ENCODE measurements around the gene ALKAL2. TPM values are rescaled to one million over a fixed set of nuclear protein-coding genes. Genes with fewer than 3 reads are reported as not detected.
"Not testable (repeated sequence)": the region's sequence is repeated elsewhere in the genome, so short reads cannot be mapped to it uniquely, and the experiment has no call there.

The ALKAL2 gene
- total RNA-seq, 1 experiment from 2014 or later, result 3.5 TPM

GRCh38 chr2:287911-288757 is at the start of gene ALKAL2 (continued):
- no peak for TF ChIP-seq ZNF671 (CRISPR knock-in tag; IDR thresholded peaks at IDR 0.05)

GRCh38 chr2:336949-337348 is 49.1 kb upstream of the ALKAL2 start:
- H3K4me3 Mint-ChIP-seq; POLR2A ChIA-PET; H3K27ac Mint-ChIP-seq; H3K4me1 Mint-ChIP-seq; CTCF ChIA-PET; DNase-seq (ENCODE audit: low spot score); ATAC-seq: not testable (repeated sequence)
- Mint-ChIP-seq H3K27me3 (ENCODE audit: low read depth) (peaks cover 16% of the 10 kb centered on the region), H3K9me3 (peaks cover 47% of the 10 kb centered on the region), H3K36me3 (peaks cover 42% of the 10 kb centered on the region)

GRCh38 chr2:336360-336759 is 48.5 kb upstream of the ALKAL2 start:
- Mint-ChIP-seq H3K9me3 (peaks cover 47% of the 10 kb centered on the region), H3K4me3 (no peak overlapping the region)
- CTCF ChIA-PET, result no interaction called here

More at GRCh38 chr2:336360-336759, 48.5 kb upstream of the ALKAL2 start:
- no peak for DNase-seq (ENCODE audit: low spot score)
- H3K27me3 Mint-ChIP-seq (ENCODE audit: low read depth), result peaks cover 16% of the 10 kb centered on the region
- TF ChIP-seq SOX15 (CRISPR knock-in tag; IDR thresholded peaks at IDR 0.05) (no peak), ATF6 (CRISPR knock-in tag; IDR thresholded peaks at IDR 0.05) (no peak), ATF1 (CRISPR knock-in tag; IDR thresholded peaks at IDR 0.05) (no peak), SMAD4 (CRISPR knock-in tag; IDR thresholded peaks at IDR 0.05) (no peak), FOXJ3 (CRISPR knock-in tag; IDR thresholded peaks at IDR 0.05; ENCODE audit: borderline replicate concordance) (no peak), FOXP1 (CRISPR knock-in tag; IDR thresholded peaks at IDR 0.05; ENCODE audit: borderline replicate concordance) (no peak), HMGXB4 (CRISPR knock-in tag; IDR thresholded peaks at IDR 0.05) (no peak), ZNF512 (CRISPR knock-in tag; IDR thresholded peaks at IDR 0.05; ENCODE audit: borderline replicate concordance) (no peak), KAT7 (CRISPR knock-in tag; IDR thresholded peaks at IDR 0.05; ENCODE audit: borderline replicate concordance) (no peak), ERG (CRISPR knock-in tag; IDR thresholded peaks at IDR 0.05) (no peak), IRF2 (CRISPR knock-in tag; IDR thresholded peaks at IDR 0.05; ENCODE audit: borderline replicate concordance, low read depth) (no peak), TEAD1 (CRISPR knock-in tag; IDR thresholded peaks at IDR 0.05) (no peak), ZNF263 (CRISPR knock-in tag; IDR thresholded peaks at IDR 0.05; ENCODE audit: low read depth) (no peak), MAX (CRISPR knock-in tag; IDR thresholded peaks at IDR 0.05) (no peak)
- POLR2A ChIA-PET, result no interaction called here
- no peak overlapping the region for H3K27ac Mint-ChIP-seq
- H3K36me3 Mint-ChIP-seq, result peaks cover 42% of the 10 kb centered on the region
- H3K4me1 Mint-ChIP-seq, result peaks cover 4% of the 10 kb centered on the region
- no peak for ATAC-seq
